Activated CD8-positive, alpha-beta memory T cell treated with anti-CD3 and anti-CD28 coated beads, Interleukin-2, amount 10 ng/mL, durations not matched to agents 7 days and 5 days (primary cell): ENCODE measurements around the gene GPSM1. TPM values are rescaled to one million over a fixed set of nuclear protein-coding genes. Genes with fewer than 3 reads are reported as not detected.

ENCODE experiments used
- ATAC-seq: fragments of 150-1000 bp; cut with Tn5 transposase; one replicate; pipeline ENCODE4 v1.10.0; 2021; ENCODE audit warnings: moderate library complexity
- CTCF ChIA-PET: fragments of 350-600 bp; sonication (Branson Sonifier 250); formaldehyde crosslinking; loops from one replicate; lab custom pipeline; 2021; ENCODE audit warnings: antibody characterized with exemption; lab: Charles Lee
- DNase-seq: peaks from one replicate; pipeline ENCODE4 v3.0.0-alpha.2; 2020
- H3K27ac Mint-ChIP-seq: one replicate; pipeline ENCODE4 v1.8.0; 2021; ENCODE audit warnings: mild to moderate bottlenecking, mixed read lengths
- H3K27me3 Mint-ChIP-seq: one replicate; pipeline ENCODE4 v1.8.0; 2021; ENCODE audit warnings: mixed read lengths
- H3K36me3 Mint-ChIP-seq: one replicate; pipeline ENCODE4 v1.8.0; 2021; ENCODE audit warnings: mild to moderate bottlenecking, mixed read lengths
- H3K4me1 Mint-ChIP-seq: one replicate; pipeline ENCODE4 v1.8.0; 2021; ENCODE audit warnings: mixed read lengths
- H3K4me3 Mint-ChIP-seq: one replicate; pipeline ENCODE4 v1.8.0; 2021; ENCODE audit warnings: mild to moderate bottlenecking, moderate library complexity, mixed read lengths
- H3K9me3 Mint-ChIP-seq: one replicate; pipeline ENCODE4 v1.8.0; 2022; ENCODE audit warnings: low read depth, mixed read lengths
- total RNA-seq, 2 experiments: library from RNA; stranded (reverse); gene quantifications; one replicate each; pipeline ENCODE4 v1.2.3, GENCODE V29; 2021

Gene GPSM1
- total RNA-seq, 2 experiments from 2014 or later, result 4.5 to 6.7 TPM

DNA sequence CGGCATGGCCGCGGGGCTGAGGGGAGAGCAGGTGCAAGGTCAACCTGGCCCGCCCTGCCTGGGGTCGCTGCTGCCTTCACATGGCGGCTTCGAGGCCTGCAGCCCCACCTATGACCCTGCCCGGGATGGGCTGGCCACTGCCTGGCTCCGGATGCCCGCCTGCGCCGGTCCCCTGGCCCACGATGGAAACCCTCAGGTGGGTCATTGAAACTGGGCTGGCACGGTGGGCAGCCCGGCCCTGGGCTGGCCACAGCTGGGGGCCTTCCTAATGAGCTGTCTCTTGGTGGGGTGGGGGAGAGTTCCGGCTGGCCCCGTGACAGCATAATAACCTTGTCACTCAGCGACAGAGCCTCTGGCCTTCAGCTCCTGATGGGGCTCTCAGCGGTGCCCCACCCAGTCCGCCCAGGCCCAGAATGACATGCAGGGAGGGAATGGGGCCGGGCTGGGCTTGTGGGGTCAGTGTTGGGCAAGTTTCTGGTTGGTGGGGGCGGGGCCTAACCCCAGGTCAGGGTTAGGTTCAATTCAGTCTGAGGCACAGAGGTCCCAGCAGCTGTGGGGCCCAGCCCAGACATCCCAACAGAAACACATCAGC lies 23.4 kb upstream of the GPSM1 start, which contains the start of gene CCDC187:
CCDC187 (minus strand) TSS at position 270 of the 592 bp plus-strand sequence; CDS start at position 6, 264 bp downstream.
- ATAC-seq, result no peak
- CTCF ChIA-PET, result no interaction called here
- no peaks in the 10 kb centered on the region for H3K27me3 Mint-ChIP-seq

DNA sequence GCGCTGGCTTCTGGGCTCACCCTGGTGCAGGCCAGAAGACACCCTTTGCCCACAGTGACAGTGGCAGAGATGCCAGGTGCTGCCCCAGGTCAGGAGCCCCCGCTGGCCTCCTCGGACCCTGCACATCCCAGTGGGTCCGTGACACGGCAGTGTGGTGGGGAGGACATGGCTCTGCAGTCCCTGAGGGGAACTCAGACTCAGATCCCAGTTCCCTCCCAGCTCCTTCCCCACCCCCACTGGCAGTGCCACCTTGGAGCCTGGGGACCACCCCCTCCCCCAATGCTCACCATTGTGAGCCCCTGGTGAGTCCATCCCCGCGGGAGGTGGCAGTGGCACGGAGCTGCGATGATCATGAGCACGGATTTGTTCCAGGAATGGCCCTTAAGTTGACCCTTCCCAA lies 22.9 kb upstream of the GPSM1 start:
- H3K36me3 Mint-ChIP-seq, result no peaks in the 10 kb centered on the region
- H3K4me3 Mint-ChIP-seq, result no peak overlapping the region
- H3K9me3 Mint-ChIP-seq, result no peaks in the 10 kb centered on the region
- no peak overlapping the region for H3K27ac Mint-ChIP-seq
- CTCF ChIA-PET, result no interaction called here
- H3K27me3 Mint-ChIP-seq, result no peaks in the 10 kb centered on the region
- ATAC-seq, result no peak
- H3K4me1 Mint-ChIP-seq, result peaks cover 3% of the 10 kb centered on the region
- DNase-seq, result no peak

More for the DNA sequence above, 23.4 kb upstream of the GPSM1 start, which contains the start of gene CCDC187:
- no peak for DNase-seq
- Mint-ChIP-seq H3K4me3 (no peak within 1 kb of the TSS), H3K27ac (no peak within 1 kb of the TSS), H3K36me3 (no peaks in the 10 kb centered on the region), H3K4me1 (peaks cover 3% of the 10 kb centered on the region), H3K9me3 (no peaks in the 10 kb centered on the region)

DNA sequence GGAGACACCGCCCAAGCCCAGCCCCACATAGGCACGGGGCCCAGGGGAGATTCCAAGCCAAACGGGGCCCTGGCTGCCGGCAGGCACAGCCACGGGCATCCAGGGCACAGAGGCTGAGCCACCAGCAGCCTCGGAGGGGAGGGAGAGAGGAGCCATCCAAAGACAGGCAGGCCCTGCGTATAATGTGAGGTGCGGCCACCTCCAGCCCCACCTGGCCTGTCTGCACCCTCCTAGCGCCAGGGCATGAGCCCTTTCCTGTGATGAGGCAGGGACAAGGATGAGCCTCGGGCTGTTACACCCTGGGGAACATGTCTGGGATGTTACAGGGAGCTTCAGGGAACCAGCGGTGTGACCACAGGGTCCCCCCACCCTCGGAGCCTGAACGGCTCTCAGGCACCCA lies 22.4 kb upstream of the GPSM1 start:
- CTCF ChIA-PET, result no interaction called here
- Mint-ChIP-seq H3K9me3 (no peaks in the 10 kb centered on the region), H3K36me3 (no peaks in the 10 kb centered on the region), H3K27ac (no peak overlapping the region), H3K4me1 (peaks cover 3% of the 10 kb centered on the region), H3K4me3 (no peak overlapping the region), H3K27me3 (no peaks in the 10 kb centered on the region)
- DNase-seq, result no peak
- ATAC-seq, result no peak

DNA sequence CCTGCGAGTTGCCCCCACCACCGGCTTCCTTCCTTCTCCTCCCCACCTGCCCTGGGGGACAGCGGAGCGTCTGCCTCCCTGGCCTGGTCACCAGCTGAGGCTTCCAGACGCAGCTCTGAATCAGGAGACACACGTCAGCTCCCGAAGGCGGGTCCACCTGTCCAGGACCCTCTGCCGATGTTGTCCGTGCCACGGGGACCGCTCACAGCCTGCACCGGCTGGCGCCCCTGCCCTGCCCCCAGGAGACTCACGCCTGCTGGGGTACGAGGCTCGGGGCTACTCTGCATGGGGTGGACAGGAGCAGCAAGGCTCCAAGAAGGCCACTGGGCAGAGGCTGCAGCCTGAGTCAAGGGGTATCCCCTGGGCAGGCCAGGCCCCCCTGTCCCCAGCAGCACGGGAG lies 21.5 kb upstream of the GPSM1 start:
- CTCF ChIA-PET, result no interaction called here
- H3K27ac Mint-ChIP-seq, result no peak overlapping the region
- ATAC-seq, result peak; percentile 10
- no peak for DNase-seq
- H3K27me3 Mint-ChIP-seq, result no peaks in the 10 kb centered on the region
- H3K36me3 Mint-ChIP-seq, result no peaks in the 10 kb centered on the region
- H3K4me3 Mint-ChIP-seq, result no peak overlapping the region
- peaks cover 3% of the 10 kb centered on the region for H3K4me1 Mint-ChIP-seq
- no peaks in the 10 kb centered on the region for H3K9me3 Mint-ChIP-seq

DNA sequence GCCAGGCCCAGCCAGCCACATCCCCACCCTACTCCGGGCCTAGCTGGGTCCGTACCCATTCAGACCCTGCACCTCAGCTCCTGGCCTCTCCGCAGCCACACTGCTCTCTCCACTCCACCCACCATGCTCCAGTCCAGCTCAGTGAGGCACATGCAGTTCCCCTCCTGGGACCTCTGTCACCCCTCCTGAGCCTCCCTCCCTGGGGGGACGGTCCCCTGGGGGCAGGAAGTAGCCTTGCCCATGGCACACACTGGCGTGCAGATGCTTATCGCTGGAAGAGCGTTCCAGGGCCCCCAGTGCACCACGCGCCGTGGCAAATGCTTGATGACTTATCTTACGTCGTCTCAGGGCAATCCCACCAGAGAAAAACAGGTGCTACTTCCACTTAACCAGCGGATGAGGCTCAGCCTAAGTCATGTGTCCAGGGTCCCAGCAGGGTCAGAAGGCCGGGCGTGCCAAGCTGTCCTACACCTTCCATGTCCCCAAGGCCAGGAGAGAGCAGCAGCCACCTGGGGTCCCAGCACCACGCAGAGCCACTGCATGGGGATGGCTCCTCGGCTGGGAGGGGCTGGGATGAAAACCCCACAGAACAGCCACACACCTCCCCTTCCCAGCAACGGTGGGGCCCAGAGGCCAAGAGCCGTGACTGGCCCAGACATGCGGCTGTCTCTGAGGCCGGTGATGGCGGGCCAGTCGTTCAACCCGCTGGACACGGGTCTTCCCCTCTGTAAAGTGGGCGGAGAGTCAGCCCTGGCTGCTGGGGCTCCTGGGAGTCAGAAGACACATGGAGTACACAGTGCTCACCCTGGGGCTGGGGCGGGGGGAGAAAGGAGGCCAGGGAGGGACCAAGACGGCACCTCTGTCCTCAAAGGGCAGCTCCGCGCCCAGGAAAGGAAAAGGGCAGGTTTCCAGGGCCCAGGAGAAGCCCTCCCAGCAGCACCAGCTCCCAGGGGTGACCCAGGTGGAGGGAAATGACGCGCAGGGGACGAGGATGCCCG lies 20.8 kb upstream of the GPSM1 start:
- no peaks in the 10 kb centered on the region for H3K27me3 Mint-ChIP-seq
- DNase-seq (peak; percentile 46), ATAC-seq (peak; percentile 41)
- CTCF ChIA-PET, result no interaction called here
- H3K4me3 Mint-ChIP-seq, result no peak overlapping the region
- no peak overlapping the region for H3K27ac Mint-ChIP-seq
- H3K4me1 Mint-ChIP-seq, result peaks cover 3% of the 10 kb centered on the region
- no peaks in the 10 kb centered on the region for H3K36me3 Mint-ChIP-seq
- no peaks in the 10 kb centered on the region for H3K9me3 Mint-ChIP-seq

DNA sequence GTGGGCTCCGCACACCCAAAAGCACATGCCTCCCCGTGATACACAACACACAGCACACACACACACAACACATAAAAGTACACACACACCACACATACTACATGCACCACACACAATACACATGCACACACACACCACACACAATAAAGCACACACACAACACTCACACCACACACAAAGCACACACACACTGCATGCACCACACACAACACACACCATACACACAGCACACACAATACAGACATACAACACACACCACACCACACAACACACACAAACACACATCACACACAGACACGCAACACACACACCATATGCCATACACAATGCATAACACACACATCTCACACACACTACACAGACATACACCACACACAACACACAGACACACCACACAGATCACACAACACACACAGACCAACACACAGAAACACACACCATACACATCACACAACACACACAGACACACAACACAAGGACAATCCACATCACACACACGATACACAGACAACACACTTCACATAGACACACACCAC lies 20.1 kb upstream of the GPSM1 start:
- peaks cover 3% of the 10 kb centered on the region for H3K4me1 Mint-ChIP-seq
- ATAC-seq, result no peak
- no peak overlapping the region for H3K4me3 Mint-ChIP-seq
- H3K27ac Mint-ChIP-seq, result no peak overlapping the region
- CTCF ChIA-PET, result no interaction called here
- no peaks in the 10 kb centered on the region for H3K9me3 Mint-ChIP-seq
- no peaks in the 10 kb centered on the region for H3K27me3 Mint-ChIP-seq
- no peak for DNase-seq
- H3K36me3 Mint-ChIP-seq, result no peaks in the 10 kb centered on the region

DNA sequence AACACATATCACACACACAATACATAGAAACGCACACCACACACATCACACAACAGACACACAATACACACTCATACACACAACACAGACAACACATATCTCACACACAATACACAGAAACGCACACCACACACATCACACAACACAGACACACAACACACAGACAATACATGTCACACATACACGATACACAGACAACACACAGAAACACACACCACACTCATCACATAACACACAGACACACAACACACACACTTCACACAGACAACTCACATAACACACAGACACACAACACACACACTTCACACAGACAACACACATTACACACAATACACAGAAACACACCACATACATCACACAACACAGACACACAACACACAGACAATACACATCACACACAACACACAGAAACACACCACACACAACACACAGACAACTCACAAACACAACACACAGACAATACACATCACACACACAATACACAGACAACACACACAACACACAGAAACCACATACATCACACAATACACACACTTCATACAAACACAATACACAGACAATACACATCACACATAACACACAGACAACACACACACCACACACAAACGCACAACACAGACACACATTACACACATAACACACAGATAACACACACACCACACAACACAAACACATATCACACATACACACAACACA lies 19.2 kb upstream of the GPSM1 start:
- H3K9me3 Mint-ChIP-seq, result no peaks in the 10 kb centered on the region
- no peaks in the 10 kb centered on the region for H3K27me3 Mint-ChIP-seq
- no peak overlapping the region for H3K27ac Mint-ChIP-seq
- H3K4me1 Mint-ChIP-seq, result peaks cover 3% of the 10 kb centered on the region
- CTCF ChIA-PET, result no interaction called here
- ATAC-seq (no peak), DNase-seq (no peak)
- H3K36me3 Mint-ChIP-seq, result no peaks in the 10 kb centered on the region
- no peak overlapping the region for H3K4me3 Mint-ChIP-seq

DNA sequence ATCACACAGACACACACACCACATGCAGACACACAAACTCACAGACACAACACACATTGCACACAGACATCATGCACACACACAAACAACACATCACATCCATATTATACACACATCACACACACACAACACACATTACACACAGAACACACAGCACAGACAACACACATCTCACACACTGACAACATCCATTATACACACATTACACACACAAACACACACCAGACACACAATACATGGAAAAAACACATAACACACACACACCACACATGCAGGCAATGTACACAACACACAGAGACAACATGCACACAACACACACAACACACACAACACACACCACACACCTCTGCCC lies 18.7 kb upstream of the GPSM1 start:
- H3K27me3 Mint-ChIP-seq, result no peaks in the 10 kb centered on the region
- CTCF ChIA-PET, result no interaction called here
- H3K36me3 Mint-ChIP-seq, result no peaks in the 10 kb centered on the region
- H3K9me3 Mint-ChIP-seq, result no peaks in the 10 kb centered on the region
- DNase-seq (no peak), ATAC-seq (no peak)
- H3K4me3 Mint-ChIP-seq, result no peak overlapping the region
- H3K27ac Mint-ChIP-seq, result no peak overlapping the region
- peaks cover 3% of the 10 kb centered on the region for H3K4me1 Mint-ChIP-seq

DNA sequence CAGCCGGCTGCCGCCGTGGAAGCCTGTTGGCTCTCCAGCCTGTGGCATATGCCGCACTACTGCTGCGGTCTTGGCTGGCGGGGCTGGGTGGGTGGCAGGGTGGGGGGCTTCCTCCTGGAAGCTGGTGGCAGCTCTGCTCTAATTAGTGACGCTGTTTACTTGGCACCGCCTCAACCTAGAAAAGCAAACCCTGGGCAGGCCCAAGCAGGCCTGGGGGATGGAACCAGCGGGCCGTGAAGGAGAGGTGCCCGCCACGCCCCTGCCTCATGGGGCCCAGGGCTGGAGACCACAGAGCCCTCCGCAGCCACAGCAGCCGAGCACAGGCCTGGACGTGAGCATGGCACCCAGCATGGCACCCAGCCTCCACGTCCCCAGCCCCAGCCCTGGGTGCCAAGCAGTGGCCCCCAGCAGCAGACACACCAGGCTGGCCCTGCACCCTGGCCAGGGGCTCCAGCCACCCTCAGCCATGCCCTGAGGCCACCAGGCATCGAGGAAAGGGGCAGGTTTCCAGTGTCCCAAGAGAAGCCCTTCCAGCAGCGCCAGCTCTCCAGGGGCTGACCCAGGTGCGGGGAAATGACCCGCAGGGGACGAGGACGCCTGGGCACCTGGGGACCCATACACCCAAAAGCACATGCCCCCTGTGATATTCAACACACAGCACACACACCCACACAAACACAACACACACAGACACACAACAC lies 18.1 kb upstream of the GPSM1 start:
- H3K9me3 Mint-ChIP-seq, result no peaks in the 10 kb centered on the region
- H3K4me1 Mint-ChIP-seq, result peaks cover 3% of the 10 kb centered on the region
- ATAC-seq (no peak), DNase-seq (no peak)
- CTCF ChIA-PET, result no interaction called here
- H3K27me3 Mint-ChIP-seq, result no peaks in the 10 kb centered on the region
- H3K36me3 Mint-ChIP-seq, result no peaks in the 10 kb centered on the region
- no peak overlapping the region for H3K27ac Mint-ChIP-seq
- no peak overlapping the region for H3K4me3 Mint-ChIP-seq

DNA sequence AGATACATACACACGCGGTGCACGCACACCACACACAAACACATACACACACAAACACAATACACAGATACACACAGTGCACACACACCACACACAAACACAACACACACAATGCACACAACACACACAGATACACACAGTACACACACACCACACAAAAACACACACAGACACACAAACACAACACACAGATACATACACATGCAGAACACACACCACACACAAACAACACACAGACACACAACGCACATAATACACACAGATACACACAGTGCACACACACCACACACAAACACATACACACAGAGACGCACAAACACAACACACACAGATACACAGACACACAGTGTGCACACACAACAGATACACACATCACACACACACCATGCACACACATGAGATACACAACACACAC lies 17.5 kb upstream of the GPSM1 start:
- ATAC-seq, result no peak
- Mint-ChIP-seq H3K4me1 (peaks cover 3% of the 10 kb centered on the region), H3K27ac (no peak overlapping the region), H3K27me3 (no peaks in the 10 kb centered on the region), H3K36me3 (no peaks in the 10 kb centered on the region), H3K9me3 (peaks cover 4% of the 10 kb centered on the region), H3K4me3 (no peak overlapping the region)
- no peak for DNase-seq
- CTCF ChIA-PET, result no interaction called here

DNA sequence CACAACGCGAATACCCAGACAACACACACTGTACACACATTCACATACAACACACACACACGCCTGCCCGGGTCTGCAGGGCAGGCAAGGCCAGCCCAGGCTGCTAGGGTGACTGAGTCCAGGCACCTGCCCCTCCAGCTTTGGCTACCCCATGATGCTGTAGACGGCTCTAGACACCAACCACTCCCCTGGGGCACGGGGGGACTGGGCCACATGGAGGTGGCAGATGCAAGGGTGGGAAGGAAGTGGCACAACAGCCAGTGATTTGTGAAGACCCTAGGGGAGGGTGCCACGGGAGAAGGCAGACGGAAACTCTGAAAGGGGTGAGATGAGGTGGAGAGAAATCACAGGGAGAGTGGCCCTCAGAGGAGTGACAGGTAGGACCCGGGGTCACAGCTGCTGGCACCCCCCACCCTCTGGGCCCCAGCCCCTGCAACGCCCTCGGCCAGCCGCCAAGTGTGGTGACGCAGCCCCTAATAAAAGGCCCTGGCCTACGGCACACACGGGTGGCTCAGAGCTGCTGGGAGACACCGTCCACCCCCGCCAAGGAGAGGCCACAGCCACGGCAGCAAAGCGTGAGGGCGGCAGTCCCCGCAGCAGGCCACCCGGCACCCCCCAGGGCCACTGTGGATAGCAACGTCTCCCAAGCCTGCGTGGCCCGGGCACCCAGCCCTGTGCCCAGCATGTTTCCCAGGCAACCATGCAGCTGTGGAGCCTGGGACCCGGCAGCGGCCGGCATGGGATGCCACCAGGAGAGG lies 16.9 kb upstream of the GPSM1 start:
- no peak for DNase-seq
- ATAC-seq, result no peak
- Mint-ChIP-seq H3K4me1 (peaks cover 3% of the 10 kb centered on the region), H3K36me3 (no peaks in the 10 kb centered on the region), H3K27ac (no peak overlapping the region), H3K27me3 (no peaks in the 10 kb centered on the region), H3K9me3 (peaks cover 8% of the 10 kb centered on the region), H3K4me3 (no peak overlapping the region)
- CTCF ChIA-PET, result no interaction called here
